HG03354 (cell line): ENCODE data around the gene QDPR.
"Not testable (repeated sequence)": the region's sequence is repeated elsewhere in the genome, so short reads cannot be mapped to it uniquely, and the experiment has no call there.

ENCODE experiments used
- ATAC-seq: cut with Tn5 transposase; IDR thresholded peaks from one replicate; pipeline ENCODE4 v1.9.1; 2021; ENCODE audit warnings: mild to moderate bottlenecking; ENCODE audit not compliant: unreplicated experiment, poor library complexity, severe bottlenecking

The QDPR gene

DNA sequence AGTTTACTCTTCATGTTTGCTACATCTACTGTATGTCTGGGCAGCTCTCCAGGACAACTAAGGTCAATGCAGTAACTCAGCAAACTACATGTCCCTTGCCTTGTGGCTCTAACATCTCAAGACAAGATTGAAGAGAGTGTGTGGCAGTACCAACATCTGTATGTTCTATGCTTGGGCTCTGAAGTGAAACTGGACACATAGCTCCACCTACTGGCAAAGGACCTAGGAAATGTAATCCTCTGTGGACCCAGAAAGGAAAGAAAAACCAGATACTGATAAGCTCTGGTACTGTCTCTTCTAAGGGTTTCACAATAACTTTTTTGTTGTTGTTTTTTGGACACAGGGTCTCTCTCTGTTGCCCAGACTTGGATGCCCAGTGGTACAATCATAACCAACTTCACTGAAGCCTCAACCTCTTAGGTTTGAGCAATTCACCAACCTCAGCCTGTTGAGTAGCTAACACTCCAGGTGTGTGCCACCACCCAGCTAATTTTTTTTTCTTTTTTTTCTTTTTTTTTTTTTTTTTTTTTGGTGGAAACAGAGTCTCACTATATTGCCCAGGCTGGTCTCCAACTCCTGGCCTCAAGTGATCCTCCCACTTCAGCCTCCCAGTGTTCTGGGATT lies 64.1 kb downstream of the QDPR start:
- ATAC-seq, result peak; percentile 95

GRCh38 chr4:17447056-17447455 lies 64.8 kb downstream of the QDPR start:
- no peak for ATAC-seq

DNA sequence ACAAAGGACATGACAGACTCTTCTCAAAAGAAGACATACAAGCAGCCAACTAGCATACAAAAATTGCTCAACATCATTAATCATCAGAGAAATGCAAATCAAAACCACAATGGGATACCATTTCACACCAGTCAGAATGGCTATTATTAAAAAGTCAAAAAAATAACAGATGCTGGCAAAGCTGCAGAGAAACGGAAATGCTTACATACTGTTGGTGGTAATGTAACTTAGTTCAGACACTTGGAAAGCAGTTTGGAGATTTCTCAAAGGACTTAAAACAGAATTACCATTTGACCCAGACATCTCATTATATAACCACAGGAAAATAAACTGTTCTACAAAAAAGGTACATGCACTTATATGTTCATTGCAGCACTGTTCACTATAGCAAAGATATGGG lies 69.4 kb downstream of the QDPR start:
- not testable (repeated sequence) for ATAC-seq

- no peak for ATAC-seq
Observed at GRCh38 chr4:17437396-17437795, 74.5 kb downstream of the QDPR start.

GRCh38 chr4:17436750-17437090 lies 75.2 kb downstream of the QDPR start:
- ATAC-seq, result no peak
